Measurements from ENCODE around the gene RPS4Y1. TPM values are rescaled to one million over a fixed set of nuclear protein-coding genes. Genes with fewer than 3 reads are reported as not detected.

Gene RPS4Y1
- total RNA-seq, 3 donors from 2014 or later: 176 to 215 TPM; not detected in 1

DNA sequence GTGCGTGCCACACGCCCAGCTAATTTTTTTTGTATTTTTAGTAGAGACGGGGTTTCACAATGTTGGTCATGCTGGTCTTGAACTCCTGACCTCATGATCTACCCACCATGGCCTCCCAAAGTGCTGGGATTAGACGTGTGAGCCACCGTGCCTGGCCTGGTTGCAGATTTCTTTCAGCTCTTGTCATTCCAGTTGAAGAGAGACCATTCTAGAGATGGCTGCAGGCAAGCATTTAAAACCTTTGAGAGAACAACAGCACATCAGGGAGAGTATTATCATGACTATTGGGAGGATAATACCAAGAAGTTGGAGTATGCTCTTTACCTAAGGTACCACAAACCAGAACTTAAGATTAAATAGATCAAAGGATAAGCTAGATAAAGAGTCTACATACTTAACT is 12.9 kb upstream of the RPS4Y1 start:
- Histone ChIP-seq H3K4me3 (no peak overlapping the region), H3K4me1 (ENCODE audit: low read depth) (no peaks in the 10 kb centered on the region), H3K36me3 (ENCODE audit: low read depth) (no peaks in the 10 kb centered on the region), H3K9me3 (no peaks in the 10 kb centered on the region)
- TF ChIP-seq, protein P1, sequence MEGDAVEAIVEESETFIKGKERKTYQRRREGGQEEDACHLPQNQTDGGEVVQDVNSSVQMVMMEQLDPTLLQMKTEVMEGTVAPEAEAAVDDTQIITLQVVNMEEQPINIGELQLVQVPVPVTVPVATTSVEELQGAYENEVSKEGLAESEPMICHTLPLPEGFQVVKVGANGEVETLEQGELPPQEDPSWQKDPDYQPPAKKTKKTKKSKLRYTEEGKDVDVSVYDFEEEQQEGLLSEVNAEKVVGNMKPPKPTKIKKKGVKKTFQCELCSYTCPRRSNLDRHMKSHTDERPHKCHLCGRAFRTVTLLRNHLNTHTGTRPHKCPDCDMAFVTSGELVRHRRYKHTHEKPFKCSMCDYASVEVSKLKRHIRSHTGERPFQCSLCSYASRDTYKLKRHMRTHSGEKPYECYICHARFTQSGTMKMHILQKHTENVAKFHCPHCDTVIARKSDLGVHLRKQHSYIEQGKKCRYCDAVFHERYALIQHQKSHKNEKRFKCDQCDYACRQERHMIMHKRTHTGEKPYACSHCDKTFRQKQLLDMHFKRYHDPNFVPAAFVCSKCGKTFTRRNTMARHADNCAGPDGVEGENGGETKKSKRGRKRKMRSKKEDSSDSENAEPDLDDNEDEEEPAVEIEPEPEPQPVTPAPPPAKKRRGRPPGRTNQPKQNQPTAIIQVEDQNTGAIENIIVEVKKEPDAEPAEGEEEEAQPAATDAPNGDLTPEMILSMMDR (IDR thresholded peaks at IDR 0.05): no peak
- ATAC-seq (no peak), DNase-seq (no peak)
- intact Hi-C loops (cut with DNase I, micrococcal nuclease): no loop called here

DNA sequence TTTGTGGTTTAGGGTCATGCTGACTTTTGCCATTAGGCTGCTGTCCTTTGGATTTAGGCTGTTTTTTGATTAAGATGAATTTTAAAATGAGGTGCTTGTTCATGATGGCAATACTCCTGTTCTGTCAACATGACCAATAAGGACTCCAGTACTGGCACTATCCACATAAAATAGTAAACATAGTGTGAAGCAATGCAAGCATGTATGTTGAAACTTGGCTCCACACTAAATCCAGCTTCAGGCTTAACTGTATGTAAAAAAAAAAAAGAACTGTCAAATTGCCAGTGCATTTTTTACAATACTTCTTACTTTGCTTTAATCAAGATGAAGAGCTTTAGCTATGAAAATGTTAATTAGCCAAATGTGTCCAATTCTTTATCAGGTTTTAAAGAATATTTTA is 6.2 kb upstream of the RPS4Y1 start:
- no peak for DNase-seq
- ATAC-seq: no peak
- Histone ChIP-seq H3K9me3 (no peaks in the 10 kb centered on the region), H3K4me1 (ENCODE audit: low read depth) (no peaks in the 10 kb centered on the region), H3K36me3 (ENCODE audit: low read depth) (no peaks in the 10 kb centered on the region), H3K4me3 (no peak overlapping the region)
- intact Hi-C loops (cut with DNase I, micrococcal nuclease): no loop called here
- TF ChIP-seq, protein P1 (IDR thresholded peaks at IDR 0.05): no peak

DNA sequence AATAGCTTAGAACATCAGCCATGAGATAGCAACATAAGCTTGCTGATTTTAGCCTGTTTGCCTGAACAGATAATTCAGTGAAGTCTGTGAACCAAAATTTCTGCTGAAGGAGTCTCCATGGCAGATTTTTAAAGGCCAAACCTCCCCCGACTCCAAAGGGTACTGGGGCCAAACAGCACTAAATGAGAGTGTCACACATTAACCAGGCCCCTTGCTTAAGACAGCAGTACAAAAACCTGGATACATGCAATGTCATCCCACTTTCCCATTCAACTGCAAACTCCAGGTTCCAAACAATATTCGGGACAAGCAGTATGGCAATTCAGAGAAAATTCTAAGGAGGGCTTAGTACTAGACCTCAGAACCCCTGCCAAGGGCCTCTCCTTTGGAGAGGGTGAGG is 4.3 kb upstream of the RPS4Y1 start:
- TF ChIP-seq, protein P1 (IDR thresholded peaks at IDR 0.05): no peak
- H3K4me3 ChIP-seq: no peak overlapping the region
- H3K36me3 ChIP-seq (ENCODE audit: low read depth): no peaks in the 10 kb centered on the region
- no peak for ATAC-seq
- intact Hi-C loops (cut with DNase I, micrococcal nuclease): no loop called here
- H3K9me3 ChIP-seq: no peaks in the 10 kb centered on the region
- H3K4me1 ChIP-seq (ENCODE audit: low read depth): no peaks in the 10 kb centered on the region
- no peak for DNase-seq

DNA sequence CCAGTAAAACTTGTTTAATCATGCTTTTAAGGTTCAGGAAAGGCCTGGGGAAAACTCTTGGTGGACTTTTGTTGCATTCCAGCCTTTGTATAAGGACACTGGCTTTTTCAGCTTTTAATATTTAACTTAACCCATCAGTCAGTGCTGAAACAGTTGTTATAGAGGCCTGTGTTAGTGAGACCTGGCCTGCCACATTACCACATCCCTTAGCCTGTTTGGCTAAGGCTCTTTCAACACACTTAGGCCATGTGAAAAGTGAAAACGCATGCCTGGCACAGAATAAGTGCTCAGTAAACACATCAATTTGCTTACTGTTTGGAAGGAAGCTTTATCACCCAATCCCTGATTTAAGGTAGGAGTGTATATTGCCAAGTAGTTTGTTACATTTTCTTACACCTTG is 3.5 kb upstream of the RPS4Y1 start:
- Histone ChIP-seq H3K4me3 (no peak overlapping the region), H3K4me1 (ENCODE audit: low read depth) (no peaks in the 10 kb centered on the region), H3K36me3 (ENCODE audit: low read depth) (no peaks in the 10 kb centered on the region), H3K9me3 (no peaks in the 10 kb centered on the region)
- ATAC-seq: no peak
- no peak for DNase-seq
- intact Hi-C loops (cut with DNase I, micrococcal nuclease): no loop called here
- TF ChIP-seq, protein P1 (IDR thresholded peaks at IDR 0.05): no peak

DNA sequence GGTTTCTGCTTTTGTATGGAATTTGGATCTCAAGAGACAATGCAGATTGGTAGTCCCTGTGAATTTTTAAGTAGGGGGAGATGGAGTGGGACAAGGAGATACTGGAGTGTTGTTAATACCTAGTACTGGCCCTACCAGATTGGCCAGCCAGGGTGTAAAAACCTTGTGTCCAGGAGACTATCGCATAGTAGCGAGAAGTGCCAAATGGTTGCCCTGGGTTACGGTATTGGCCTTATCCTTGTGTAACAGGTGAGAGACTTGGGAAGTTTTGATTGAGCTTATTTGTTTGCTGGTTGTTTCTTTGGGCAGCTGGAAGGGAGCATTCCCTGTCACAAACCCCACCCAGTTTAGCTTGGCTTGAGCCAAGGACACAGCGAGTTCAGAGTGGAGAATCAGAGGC is 5.4 kb downstream of the RPS4Y1 start:
- no peaks in the 10 kb centered on the region for H3K36me3 ChIP-seq (ENCODE audit: low read depth)
- DNase-seq (no peak), ATAC-seq (no peak)
- TF ChIP-seq, protein P1 (IDR thresholded peaks at IDR 0.05): no peak
- no peaks in the 10 kb centered on the region for H3K4me1 ChIP-seq (ENCODE audit: low read depth)
- intact Hi-C loops (cut with DNase I, micrococcal nuclease): no loop called here
- H3K4me3 ChIP-seq: no peak overlapping the region
- no peaks in the 10 kb centered on the region for H3K9me3 ChIP-seq

DNA sequence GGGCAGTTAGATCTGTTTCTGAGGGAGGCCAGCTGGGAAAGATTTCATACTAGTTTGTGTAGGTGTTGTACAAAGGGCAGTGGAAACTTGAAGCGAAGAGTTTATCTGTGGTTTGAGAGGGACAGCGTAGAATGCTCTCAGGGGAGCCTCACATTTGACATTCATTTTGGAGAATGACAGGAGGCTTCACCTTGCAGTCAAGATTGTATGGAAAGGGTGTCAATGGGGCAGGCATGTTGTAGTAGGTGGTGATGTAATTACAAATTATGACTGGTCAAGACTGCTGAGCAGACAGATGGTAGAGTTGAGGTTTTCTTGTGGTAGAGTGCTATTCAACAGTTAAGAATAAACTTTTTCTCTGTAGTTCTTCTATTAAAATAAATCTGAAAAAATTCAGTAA is 7.0 kb downstream of the RPS4Y1 start:
- DNase-seq (no peak), ATAC-seq (no peak)
- intact Hi-C loops (cut with DNase I, micrococcal nuclease): no loop called here
- no peaks in the 10 kb centered on the region for H3K9me3 ChIP-seq
- no peaks in the 10 kb centered on the region for H3K4me1 ChIP-seq (ENCODE audit: low read depth)
- no peak overlapping the region for H3K4me3 ChIP-seq
- H3K36me3 ChIP-seq (ENCODE audit: low read depth): no peaks in the 10 kb centered on the region
- TF ChIP-seq, protein P1 (IDR thresholded peaks at IDR 0.05): no peak

Measured in mucosa of descending colon (tissue), 3 donors.